GM12878 (cell line): Measurements from ENCODE around the gene FBRSL1.

Experiments
- ATF7 ChIP-seq: fragments of 450-650 bp; IDR thresholded peaks from 2 replicates; pipeline ENCODE4 v1.6.1; 2016; ENCODE audit warnings: low read depth, mild to moderate bottlenecking
- CHD2 ChIP-seq: IDR thresholded peaks from 2 replicates; pipeline ENCODE4 v1.6.1; 2011; ENCODE audit warnings: low read depth, low read length, improper control_type of control experiment, borderline replicate concordance
- EZH2 ChIP-seq: IDR thresholded peaks from 2 replicates; pipeline ENCODE4 v1.6.1; 2012; ENCODE audit warnings: low read depth, mild to moderate bottlenecking, control low read depth, inconsistent platforms, low read length, borderline replicate concordance; ENCODE audit not compliant: control insufficient read depth
- KDM1A ChIP-seq: fragments of 200-600 bp; sonication (generic); IDR thresholded peaks from 2 replicates; pipeline ENCODE4 v1.6.1; 2016; ENCODE audit warnings: borderline replicate concordance
- PML ChIP-seq: IDR thresholded peaks from 2 replicates; pipeline ENCODE4 v1.6.1; 2012; ENCODE audit warnings: low read length, inconsistent platforms
- POLR2A ChIP-seq: IDR thresholded peaks from 2 replicates; pipeline ENCODE4 v1.6.1; 2011; ENCODE audit warnings: low read depth, mild to moderate bottlenecking, low read length
- RAD21 ChIP-seq: IDR thresholded peaks from 2 replicates; pipeline ENCODE4 v1.6.1; 2011; ENCODE audit warnings: mild to moderate bottlenecking, low read depth, low read length, moderate library complexity; ENCODE audit not compliant: insufficient read depth
- RFX5 ChIP-seq: IDR thresholded peaks from 2 replicates; pipeline ENCODE4 v1.6.1; 2011; ENCODE audit warnings: low read depth, low read length, improper control_type of control experiment
- TCF3 ChIP-seq: IDR thresholded peaks from 2 replicates; pipeline ENCODE4 v1.6.1; 2012; ENCODE audit warnings: low read depth, mild to moderate bottlenecking, low read length, borderline replicate concordance; ENCODE audit not compliant: insufficient read depth
- TCF7 ChIP-seq: IDR thresholded peaks from 2 replicates; pipeline ENCODE4 v1.6.1; 2014; ENCODE audit warnings: antibody characterized with exemption, borderline replicate concordance
- ZNF384 ChIP-seq: IDR thresholded peaks from 2 replicates; pipeline ENCODE4 v1.6.1; 2012; ENCODE audit warnings: low read depth, mild to moderate bottlenecking, low read length, improper control_type of control experiment, borderline replicate concordance
- TF ChIP-seq, protein P1 (sequence below), 3 experiments: IDR thresholded peaks in 2 of 3; conservative IDR thresholded peaks in 1 of 3; 2 replicates each; pipeline ENCODE4 v1.5.1; 2011; ENCODE audit warnings: low read depth in 3 of 3, low read length in 3 of 3, mild to moderate bottlenecking in 3 of 3, control low read depth in 2 of 3, moderate library complexity in 2 of 3, inconsistent platforms in 1 of 3, mixed read lengths in 1 of 3; ENCODE audit not compliant: control insufficient read depth in 2 of 3, insufficient read depth in 1 of 3; ENCODE audit errors: extremely low read depth in 1 of 3
- TF ChIP-seq, protein P2 (sequence below): fragments of 450-650 bp; IDR thresholded peaks from 2 replicates; pipeline ENCODE4 v1.6.1; 2016; ENCODE audit warnings: mild to moderate bottlenecking, moderate library complexity, borderline replicate concordance
- TF ChIP-seq, protein P3 (sequence below): IDR thresholded peaks from 2 replicates; pipeline ENCODE4 v1.6.1; 2012; ENCODE audit warnings: mild to moderate bottlenecking, low read depth, low read length

DNA sequence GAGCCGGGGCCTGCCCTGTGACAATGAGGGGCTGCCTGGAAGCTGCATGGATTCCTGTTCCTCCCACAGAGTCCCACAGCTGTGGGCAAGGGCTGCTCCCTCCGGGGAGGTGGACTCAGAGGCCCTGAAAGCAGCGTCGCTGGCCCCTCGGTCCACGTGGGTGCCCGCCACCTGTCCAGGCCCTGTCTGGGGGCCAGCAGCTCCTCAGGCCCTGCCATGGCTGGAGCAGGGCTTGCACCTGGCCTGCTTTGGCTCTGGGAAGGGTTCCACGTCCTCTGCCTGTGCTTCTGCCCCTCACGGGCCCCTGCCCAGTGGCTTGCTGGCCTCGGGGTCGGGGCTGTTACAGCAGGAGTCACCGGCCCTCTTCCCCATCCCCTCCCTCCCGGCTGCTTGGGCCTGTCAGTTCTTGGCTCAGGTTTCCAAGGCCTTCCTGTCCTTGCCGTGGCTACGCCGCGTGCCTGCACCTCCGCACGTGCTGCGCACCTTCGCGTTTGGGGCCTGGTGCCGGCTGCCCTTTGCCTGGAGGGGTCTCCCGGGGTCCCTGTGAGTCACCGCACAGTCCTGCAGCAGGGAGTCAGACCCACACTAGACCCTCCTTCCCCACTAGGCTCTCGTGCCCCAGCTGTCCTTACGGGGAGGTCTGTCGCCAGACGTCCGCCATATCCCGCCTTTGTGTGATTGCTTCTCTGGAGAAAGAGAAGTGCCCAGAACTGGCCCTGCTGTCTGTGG is 5.8 kb downstream of the FBRSL1 start:
- TF ChIP-seq, protein P1, sequence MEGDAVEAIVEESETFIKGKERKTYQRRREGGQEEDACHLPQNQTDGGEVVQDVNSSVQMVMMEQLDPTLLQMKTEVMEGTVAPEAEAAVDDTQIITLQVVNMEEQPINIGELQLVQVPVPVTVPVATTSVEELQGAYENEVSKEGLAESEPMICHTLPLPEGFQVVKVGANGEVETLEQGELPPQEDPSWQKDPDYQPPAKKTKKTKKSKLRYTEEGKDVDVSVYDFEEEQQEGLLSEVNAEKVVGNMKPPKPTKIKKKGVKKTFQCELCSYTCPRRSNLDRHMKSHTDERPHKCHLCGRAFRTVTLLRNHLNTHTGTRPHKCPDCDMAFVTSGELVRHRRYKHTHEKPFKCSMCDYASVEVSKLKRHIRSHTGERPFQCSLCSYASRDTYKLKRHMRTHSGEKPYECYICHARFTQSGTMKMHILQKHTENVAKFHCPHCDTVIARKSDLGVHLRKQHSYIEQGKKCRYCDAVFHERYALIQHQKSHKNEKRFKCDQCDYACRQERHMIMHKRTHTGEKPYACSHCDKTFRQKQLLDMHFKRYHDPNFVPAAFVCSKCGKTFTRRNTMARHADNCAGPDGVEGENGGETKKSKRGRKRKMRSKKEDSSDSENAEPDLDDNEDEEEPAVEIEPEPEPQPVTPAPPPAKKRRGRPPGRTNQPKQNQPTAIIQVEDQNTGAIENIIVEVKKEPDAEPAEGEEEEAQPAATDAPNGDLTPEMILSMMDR (IDR thresholded peaks at IDR 0.05 in 2 of 3, conservative IDR thresholded peaks at IDR 0.05 in 1 of 3; ENCODE audit: control insufficient read depth in 2 of 3, extremely low read depth in 1 of 3, insufficient read depth in 1 of 3, low read depth in 3 of 3, low read length in 3 of 3) = no peak
- TF ChIP-seq EZH2 = no peak
- TF ChIP-seq, protein P2, sequence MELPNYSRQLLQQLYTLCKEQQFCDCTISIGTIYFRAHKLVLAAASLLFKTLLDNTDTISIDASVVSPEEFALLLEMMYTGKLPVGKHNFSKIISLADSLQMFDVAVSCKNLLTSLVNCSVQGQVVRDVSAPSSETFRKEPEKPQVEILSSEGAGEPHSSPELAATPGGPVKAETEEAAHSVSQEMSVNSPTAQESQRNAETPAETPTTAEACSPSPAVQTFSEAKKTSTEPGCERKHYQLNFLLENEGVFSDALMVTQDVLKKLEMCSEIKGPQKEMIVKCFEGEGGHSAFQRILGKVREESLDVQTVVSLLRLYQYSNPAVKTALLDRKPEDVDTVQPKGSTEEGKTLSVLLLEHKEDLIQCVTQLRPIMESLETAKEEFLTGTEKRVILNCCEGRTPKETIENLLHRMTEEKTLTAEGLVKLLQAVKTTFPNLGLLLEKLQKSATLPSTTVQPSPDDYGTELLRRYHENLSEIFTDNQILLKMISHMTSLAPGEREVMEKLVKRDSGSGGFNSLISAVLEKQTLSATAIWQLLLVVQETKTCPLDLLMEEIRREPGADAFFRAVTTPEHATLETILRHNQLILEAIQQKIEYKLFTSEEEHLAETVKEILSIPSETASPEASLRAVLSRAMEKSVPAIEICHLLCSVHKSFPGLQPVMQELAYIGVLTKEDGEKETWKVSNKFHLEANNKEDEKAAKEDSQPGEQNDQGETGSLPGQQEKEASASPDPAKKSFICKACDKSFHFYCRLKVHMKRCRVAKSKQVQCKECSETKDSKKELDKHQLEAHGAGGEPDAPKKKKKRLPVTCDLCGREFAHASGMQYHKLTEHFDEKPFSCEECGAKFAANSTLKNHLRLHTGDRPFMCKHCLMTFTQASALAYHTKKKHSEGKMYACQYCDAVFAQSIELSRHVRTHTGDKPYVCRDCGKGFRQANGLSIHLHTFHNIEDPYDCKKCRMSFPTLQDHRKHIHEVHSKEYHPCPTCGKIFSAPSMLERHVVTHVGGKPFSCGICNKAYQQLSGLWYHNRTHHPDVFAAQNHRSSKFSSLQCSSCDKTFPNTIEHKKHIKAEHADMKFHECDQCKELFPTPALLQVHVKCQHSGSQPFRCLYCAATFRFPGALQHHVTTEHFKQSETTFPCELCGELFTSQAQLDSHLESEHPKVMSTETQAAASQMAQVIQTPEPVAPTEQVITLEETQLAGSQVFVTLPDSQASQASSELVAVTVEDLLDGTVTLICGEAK = no peak
- no peak for TF ChIP-seq TCF3
- TF ChIP-seq, protein P3, sequence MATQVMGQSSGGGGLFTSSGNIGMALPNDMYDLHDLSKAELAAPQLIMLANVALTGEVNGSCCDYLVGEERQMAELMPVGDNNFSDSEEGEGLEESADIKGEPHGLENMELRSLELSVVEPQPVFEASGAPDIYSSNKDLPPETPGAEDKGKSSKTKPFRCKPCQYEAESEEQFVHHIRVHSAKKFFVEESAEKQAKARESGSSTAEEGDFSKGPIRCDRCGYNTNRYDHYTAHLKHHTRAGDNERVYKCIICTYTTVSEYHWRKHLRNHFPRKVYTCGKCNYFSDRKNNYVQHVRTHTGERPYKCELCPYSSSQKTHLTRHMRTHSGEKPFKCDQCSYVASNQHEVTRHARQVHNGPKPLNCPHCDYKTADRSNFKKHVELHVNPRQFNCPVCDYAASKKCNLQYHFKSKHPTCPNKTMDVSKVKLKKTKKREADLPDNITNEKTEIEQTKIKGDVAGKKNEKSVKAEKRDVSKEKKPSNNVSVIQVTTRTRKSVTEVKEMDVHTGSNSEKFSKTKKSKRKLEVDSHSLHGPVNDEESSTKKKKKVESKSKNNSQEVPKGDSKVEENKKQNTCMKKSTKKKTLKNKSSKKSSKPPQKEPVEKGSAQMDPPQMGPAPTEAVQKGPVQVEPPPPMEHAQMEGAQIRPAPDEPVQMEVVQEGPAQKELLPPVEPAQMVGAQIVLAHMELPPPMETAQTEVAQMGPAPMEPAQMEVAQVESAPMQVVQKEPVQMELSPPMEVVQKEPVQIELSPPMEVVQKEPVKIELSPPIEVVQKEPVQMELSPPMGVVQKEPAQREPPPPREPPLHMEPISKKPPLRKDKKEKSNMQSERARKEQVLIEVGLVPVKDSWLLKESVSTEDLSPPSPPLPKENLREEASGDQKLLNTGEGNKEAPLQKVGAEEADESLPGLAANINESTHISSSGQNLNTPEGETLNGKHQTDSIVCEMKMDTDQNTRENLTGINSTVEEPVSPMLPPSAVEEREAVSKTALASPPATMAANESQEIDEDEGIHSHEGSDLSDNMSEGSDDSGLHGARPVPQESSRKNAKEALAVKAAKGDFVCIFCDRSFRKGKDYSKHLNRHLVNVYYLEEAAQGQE = no peak
- TF ChIP-seq POLR2A = no peak
- TF ChIP-seq ZNF384 = no peak
- no peak for TF ChIP-seq KDM1A
- TF ChIP-seq RAD21 = no peak
- TF ChIP-seq RFX5 = no peak
- TF ChIP-seq ATF7 = no peak
- TF ChIP-seq PML = no peak
- TF ChIP-seq TCF7 = no peak
- TF ChIP-seq CHD2 = no peak
